Activated CD8-positive, alpha-beta memory T cell treated with anti-CD3 and anti-CD28 coated beads, Interleukin-2, amount 50 U/mL, for 4 hours (primary cell): ENCODE data around the gene PRKCE.
"Not testable (repeated sequence)": the region's sequence is repeated elsewhere in the genome, so short reads cannot be mapped to it uniquely, and the experiment has no call there.

Experiments used
- DNase-seq: peaks from one replicate; pipeline ENCODE4 v3.0.0-alpha.2; 2020

The PRKCE gene

DNA sequence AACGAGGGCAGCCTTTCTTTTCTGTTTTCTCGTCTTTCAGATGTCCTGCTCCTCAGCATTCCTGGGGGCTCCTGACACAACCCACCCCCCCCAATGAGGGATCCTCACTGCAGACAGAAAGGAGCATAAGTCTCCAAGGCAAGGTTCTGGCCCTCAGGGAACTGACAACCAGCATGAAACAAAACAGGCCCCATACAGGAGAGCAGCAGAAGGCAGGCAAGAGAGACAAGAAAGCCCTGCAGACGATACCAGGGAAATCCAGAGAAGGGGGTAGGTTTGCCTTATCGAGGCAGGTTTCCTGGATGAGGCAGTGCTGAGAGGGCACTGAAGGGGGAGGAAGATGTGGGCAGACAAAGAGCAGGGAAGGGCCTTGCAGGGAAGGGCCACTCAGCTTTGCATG lies 541.9 kb downstream of the PRKCE start:
- no peak for DNase-seq

- no peak for DNase-seq
Measured at GRCh38 chr2:46193855-46194254, 542.4 kb downstream of the PRKCE start.

GRCh38 chr2:46194856-46195255 lies 543.4 kb downstream of the PRKCE start:
- DNase-seq = no peak

DNA sequence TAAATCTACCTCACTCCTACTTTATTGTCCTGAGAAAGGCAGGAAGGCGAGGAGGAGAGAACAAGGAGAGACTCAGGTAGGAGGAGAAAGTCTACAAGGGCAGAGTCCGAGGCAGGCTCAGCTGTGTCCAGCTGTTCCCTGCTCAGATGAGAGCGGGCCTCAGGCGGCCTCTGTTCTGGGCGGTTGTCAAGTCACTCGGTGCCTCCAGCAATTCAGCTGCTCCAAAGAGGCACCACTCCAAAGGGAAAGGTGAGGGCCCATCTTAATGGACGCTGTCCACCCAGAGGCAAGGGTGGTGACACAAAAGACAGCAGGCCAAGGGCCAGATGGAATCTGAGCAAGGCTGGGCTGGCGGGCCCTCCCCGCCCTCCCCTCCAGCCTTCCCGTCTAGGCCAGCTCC lies 544.3 kb downstream of the PRKCE start:
- no peak for DNase-seq

- no peak for DNase-seq
Measured at GRCh38 chr2:46196871-46197462, 545.5 kb downstream of the PRKCE start.

DNA sequence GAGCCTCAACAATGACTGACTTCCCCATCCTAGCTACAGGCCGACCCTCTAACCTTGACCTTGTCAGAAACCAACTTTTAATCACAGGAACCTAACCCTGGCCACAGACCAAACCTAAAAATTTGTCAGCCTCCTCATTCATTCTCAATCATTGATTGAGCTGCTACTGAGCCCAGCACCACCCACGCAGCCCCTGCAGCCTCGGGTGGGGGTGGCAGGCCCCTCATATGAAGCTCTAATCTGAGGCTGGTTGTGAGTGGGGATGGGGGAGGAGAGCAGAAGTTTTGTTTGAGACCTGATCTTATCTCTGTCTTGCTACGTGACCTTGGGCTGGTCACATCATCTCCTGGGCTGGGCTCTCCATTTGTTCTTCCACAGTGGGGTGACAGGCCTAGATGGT lies 546.2 kb downstream of the PRKCE start:
- no peak for DNase-seq

GRCh38 chr2:46198164-46198883 lies 546.8 kb downstream of the PRKCE start:
- no peak for DNase-seq

- DNase-seq = no peak
Measured at GRCh38 chr2:46198966-46199365, 547.5 kb downstream of the PRKCE start.

DNA sequence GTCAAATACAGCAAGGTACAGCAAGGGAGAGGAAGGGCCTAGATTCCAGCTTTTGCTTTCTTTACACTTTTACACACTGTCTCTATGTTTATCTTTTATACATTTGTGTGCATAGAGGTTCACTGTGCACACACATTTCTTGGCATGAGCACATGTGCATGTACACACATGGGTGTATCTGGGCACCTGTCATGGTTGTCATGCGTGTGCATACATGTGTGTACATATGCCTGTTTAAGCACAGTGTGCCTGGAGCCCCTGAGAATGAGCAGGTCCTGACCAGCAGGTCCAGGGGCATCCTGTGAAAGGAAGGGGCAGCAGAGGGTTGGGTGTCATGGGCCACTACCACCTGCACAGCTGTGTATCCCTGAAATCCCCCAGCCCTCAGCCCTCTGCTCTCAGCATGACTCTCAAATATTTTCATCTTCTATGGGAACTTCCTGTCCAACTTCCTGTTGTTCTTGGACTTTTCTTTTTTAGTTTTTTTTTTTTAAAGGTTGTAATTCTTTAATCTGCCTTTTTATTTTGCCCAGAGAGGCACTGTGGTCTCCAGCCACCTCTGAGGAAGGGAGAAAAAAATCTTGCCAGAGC lies 548.7 kb downstream of the PRKCE start:
- DNase-seq = no peak

- no peak for DNase-seq
Measured at GRCh38 chr2:46200861-46201605, 549.6 kb downstream of the PRKCE start.

DNA sequence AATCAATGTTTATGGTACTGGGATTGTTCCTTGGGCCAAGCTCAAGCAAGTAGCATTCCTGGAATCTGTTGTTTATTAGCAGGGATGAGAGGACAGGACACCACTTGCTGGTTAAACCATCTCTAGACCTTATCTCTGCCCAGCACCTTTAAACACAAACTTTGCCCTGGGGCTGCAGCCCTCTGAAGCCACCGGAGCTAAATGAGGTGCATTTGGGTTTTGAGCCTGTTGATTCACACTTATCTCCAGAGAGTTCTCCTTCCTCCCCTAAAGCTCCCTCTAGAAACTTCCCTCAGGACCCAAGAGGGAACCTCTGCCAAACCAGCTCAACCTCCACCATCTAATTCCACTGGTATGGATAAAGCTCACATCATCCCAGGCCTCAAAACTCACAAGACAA lies 551.0 kb downstream of the PRKCE start:
- DNase-seq = no peak

DNA sequence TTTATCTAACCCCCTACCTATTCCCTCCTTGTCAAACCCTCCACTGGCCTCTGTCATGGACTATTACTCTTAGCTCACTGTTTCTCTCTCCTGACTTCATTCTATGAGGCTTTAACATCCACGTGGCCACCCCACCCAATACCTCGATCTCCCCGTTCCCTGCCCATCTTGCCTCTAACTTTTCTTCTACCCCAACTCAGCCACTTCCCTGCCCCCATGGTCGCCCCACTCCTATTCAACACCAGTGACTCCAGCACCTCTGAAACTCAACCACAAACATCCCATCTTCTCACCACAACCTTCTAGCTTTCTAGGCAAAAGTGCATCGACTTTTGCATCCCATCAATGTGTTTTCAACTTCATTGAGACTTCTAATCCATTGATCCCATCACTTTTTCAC lies 551.5 kb downstream of the PRKCE start:
- DNase-seq = no peak

DNA sequence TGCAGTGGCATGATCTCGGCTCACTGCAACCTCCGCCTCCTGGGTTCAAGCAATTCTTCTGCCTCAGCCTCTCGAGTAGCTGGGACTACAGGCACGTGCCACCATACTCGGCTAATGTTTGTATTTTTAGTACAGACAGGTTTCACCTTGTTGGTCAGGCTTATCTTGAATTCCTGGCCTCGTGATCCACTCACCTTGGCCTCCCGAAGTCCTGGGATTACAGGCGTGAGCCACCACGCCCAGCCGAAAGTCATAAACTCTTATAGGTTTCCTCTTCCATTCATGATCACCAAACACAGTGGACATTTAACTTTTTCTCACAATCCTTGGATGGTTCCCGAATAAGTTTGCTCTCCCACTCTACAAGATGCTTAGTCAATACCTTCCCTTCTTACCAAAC lies 552.2 kb downstream of the PRKCE start:
- DNase-seq = not testable (repeated sequence)

GRCh38 chr2:46207591-46207990 lies 556.1 kb downstream of the PRKCE start:
- DNase-seq = no peak

GRCh38 chr2:46208766-46209165 lies 557.3 kb downstream of the PRKCE start:
- DNase-seq = no peak

- no peak for DNase-seq
Measured at GRCh38 chr2:46210063-46210462, 558.6 kb downstream of the PRKCE start.

DNA sequence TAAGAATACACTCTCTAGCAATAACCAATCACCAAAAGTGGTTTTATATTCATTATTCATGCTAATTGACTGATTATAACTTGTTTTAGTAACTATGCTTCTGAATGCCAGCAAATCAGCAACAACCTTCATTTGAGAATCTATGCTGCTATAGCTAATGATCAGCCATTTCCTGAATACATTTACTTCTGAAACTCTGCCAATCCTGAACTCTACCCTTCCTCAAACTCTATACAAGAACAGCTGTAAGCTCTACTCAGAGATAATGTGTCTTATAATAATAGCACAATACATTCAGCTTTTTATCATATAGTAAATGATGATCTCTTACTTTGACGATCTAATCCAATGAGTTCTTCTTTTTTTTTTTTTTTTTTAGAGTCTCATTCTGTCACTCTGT lies 560.0 kb downstream of the PRKCE start:
- no peak for DNase-seq

- no peak for DNase-seq
Measured at GRCh38 chr2:46213906-46214305, 562.4 kb downstream of the PRKCE start.

DNA sequence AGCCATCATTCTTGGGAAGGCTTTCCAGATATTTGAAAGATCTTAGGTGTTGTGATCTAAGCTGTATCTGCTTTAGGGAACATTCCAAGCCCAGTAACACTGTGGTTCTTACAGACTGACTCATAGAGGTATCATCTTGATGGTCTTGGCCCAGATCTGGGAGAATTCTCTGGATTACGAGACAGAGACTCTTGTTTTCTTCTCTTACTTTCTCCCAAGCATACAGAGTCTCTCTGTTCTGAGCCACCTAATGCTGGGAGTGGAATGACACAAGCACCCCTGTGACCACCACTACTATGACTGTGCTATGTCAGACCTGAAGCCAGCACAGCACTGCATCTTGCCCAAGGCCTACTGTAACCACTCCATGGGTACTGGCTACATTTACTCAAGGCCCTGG lies 564.7 kb downstream of the PRKCE start:
- DNase-seq = no peak

GRCh38 chr2:46223514-46223913 lies 572.0 kb downstream of the PRKCE start:
- DNase-seq = not testable (repeated sequence)

DNA sequence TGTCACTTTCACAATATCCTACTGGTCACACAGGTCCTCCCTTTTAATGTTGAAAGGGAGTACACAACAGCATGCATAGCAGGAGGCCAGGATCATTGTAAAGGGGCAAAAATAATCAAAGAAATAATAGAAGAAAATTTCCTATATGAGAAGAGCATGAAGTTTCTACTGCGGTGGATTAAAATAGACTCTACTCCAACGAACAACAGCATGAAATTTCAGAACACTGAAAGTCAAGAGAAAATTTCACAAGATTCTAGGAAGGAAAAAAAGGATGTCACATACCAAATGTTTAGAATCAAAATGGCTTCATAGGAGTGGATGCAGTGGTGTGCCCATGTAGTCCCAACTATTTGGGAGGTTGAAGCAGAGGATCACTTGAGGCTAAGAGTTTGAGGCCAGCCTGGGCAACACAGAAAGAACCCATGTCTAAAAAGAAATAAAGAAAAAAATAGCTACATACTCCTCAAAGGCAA lies 573.7 kb downstream of the PRKCE start:
- no peak for DNase-seq

GRCh38 chr2:46225730-46226129 lies 574.3 kb downstream of the PRKCE start:
- DNase-seq = no peak

DNA sequence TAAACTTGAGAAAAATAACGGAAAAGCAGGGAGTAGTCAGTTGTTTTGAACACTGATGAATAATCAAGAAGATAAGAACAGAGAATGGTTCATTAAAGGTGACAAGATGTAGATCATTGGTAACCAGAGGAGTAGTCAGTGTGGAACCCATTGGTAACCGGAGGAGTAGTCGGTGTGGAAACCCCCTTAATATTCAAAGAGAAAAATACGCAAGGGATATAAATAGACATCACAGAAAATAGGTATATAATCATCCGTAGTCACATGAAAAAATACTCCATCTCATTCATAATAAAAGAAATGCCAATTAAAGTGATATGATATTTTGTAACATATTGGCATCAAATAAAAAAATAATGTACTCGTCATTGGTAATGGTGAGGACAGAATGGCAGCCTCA lies 575.1 kb downstream of the PRKCE start:
- no peak for DNase-seq

GRCh38 chr2:46227022-46227421 lies 575.5 kb downstream of the PRKCE start:
- DNase-seq = no peak
